GM23338 (cell line): ENCODE data around the gene CYP24A1. TPM values are rescaled to one million over a fixed set of nuclear protein-coding genes. Genes with fewer than 3 reads are reported as not detected.

Experiments
- ATAC-seq: fragments of 200-7000 bp; cut with Tn5 transposase; 3 replicates; pipeline ENCODE4 v1.9.1; 2020
- DNase-seq: peaks from one replicate; pipeline ENCODE4 v3.0.0-alpha.2; 2015; ENCODE audit warnings: low spot score
- H2AFZ ChIP-seq: fragments of 200-600 bp; sonication (generic); 2 replicates; pipeline ENCODE4 v1.8.0; 2016; ENCODE audit warnings: antibody characterized with exemption, mild to moderate bottlenecking, moderate library complexity
- H3F3A ChIP-seq: fragments of 200-600 bp; sonication (generic); replicated peaks from 2 replicates; pipeline ENCODE4 v1.8.0; 2017; ENCODE audit warnings: antibody characterized with exemption, mixed run types, low read depth
- H3K27ac ChIP-seq: fragments of 200-600 bp; sonication (generic); 2 replicates; pipeline ENCODE4 v1.6.1; 2016; ENCODE audit warnings: low read depth
- H3K27me3 ChIP-seq: fragments of 200-600 bp; sonication (generic); 2 replicates; pipeline ENCODE4 v1.8.0; 2016; ENCODE audit warnings: mild to moderate bottlenecking, mixed run types, moderate library complexity; ENCODE audit not compliant: insufficient read depth
- H3K36me3 ChIP-seq: fragments of 200-600 bp; sonication (generic); 2 replicates; pipeline ENCODE4 v1.8.0; 2016; ENCODE audit warnings: mild to moderate bottlenecking; ENCODE audit not compliant: insufficient read depth
- H3K4me1 ChIP-seq: fragments of 200-600 bp; sonication (generic); 2 replicates; pipeline ENCODE4 v1.8.0; 2016; ENCODE audit warnings: mild to moderate bottlenecking, moderate library complexity; ENCODE audit not compliant: insufficient read depth
- H3K4me2 ChIP-seq: fragments of 200-600 bp; sonication (generic); 2 replicates; pipeline ENCODE4 v1.7.1; 2017; ENCODE audit warnings: mixed run types
- H3K4me3 ChIP-seq: fragments of 200-600 bp; sonication (generic); 2 replicates; pipeline ENCODE4 v1.6.1; 2016; ENCODE audit warnings: mixed run types
- H3K79me2 ChIP-seq: fragments of 200-600 bp; sonication (generic); replicated peaks from 2 replicates; pipeline ENCODE4 v1.8.0; 2017; ENCODE audit warnings: mild to moderate bottlenecking; ENCODE audit not compliant: insufficient read depth
- H3K9me2 ChIP-seq: fragments of 200-600 bp; sonication (generic); 2 replicates; pipeline ENCODE4 v1.8.0; 2017; ENCODE audit not compliant: insufficient read depth
- H4K20me1 ChIP-seq: fragments of 200-600 bp; sonication (generic); replicated peaks from 2 replicates; pipeline ENCODE4 v1.8.0; 2017; ENCODE audit warnings: mild to moderate bottlenecking; ENCODE audit not compliant: insufficient read depth
- H3K27ac Mint-ChIP-seq: 2 replicates; pipeline ENCODE4 v1.8.0; 2020; ENCODE audit warnings: inconsistent platforms, mild to moderate bottlenecking, moderate library complexity, mixed read lengths
- H3K27me3 Mint-ChIP-seq: 3 replicates; pipeline ENCODE4 v1.8.0; 2022; ENCODE audit warnings: low read depth, mild to moderate bottlenecking, moderate library complexity, mixed read lengths, inconsistent platforms; ENCODE audit not compliant: insufficient read depth, poor library complexity
- H3K36me3 Mint-ChIP-seq: 3 replicates; pipeline ENCODE4 v1.8.0; 2021; ENCODE audit warnings: low read depth, mild to moderate bottlenecking, inconsistent platforms, moderate library complexity, mixed read lengths
- H3K4me1 Mint-ChIP-seq: 3 replicates; pipeline ENCODE4 v1.8.0; 2020; ENCODE audit warnings: mild to moderate bottlenecking, inconsistent platforms, mixed read lengths
- H3K4me3 Mint-ChIP-seq: 3 replicates; pipeline ENCODE4 v1.8.0; 2021; ENCODE audit warnings: moderate library complexity, mild to moderate bottlenecking, inconsistent platforms, mixed read lengths
- H3K9me3 Mint-ChIP-seq: 3 replicates; pipeline ENCODE4 v1.8.0; 2020; ENCODE audit warnings: moderate library complexity, mild to moderate bottlenecking, inconsistent platforms, mixed read lengths
- CREB1 ChIP-seq: fragments of 250-450 bp; sonication (Bioruptor Pico); IDR thresholded peaks from 2 replicates; pipeline ENCODE4 v1.5.0; 2020; ENCODE audit warnings: low read depth, mild to moderate bottlenecking, moderate library complexity
- CTCF ChIP-seq, 2 experiments: fragments of 200-600 bp in 1 of 2; sonication (generic) in 1 of 2; conservative IDR thresholded peaks; 2 replicates each; pipeline versions ENCODE4 v1.5.1 to v1.6.1; 2016 to 2017; ENCODE audit warnings: antibody characterized with exemption in 2 of 2, low read depth in 2 of 2, mild to moderate bottlenecking in 2 of 2, moderate library complexity in 1 of 2
- ETS1 ChIP-seq: IDR thresholded peaks from 2 replicates; pipeline ENCODE4 v1.6.1; 2016; ENCODE audit warnings: antibody characterized with exemption
- EZH2 ChIP-seq: fragments of 200-600 bp; sonication (generic); IDR thresholded peaks from one replicate; pipeline ENCODE4 v1.8.0; 2017; ENCODE audit warnings: antibody characterized with exemption, mild to moderate bottlenecking, low read depth; ENCODE audit not compliant: unreplicated experiment
- JUNB ChIP-seq: IDR thresholded peaks from one replicate; pipeline ENCODE4 v1.6.1; 2016; ENCODE audit warnings: antibody characterized with exemption; ENCODE audit not compliant: unreplicated experiment
- POLR2AphosphoS5 ChIP-seq: IDR thresholded peaks from 2 replicates; pipeline ENCODE4 v1.6.1; 2016; ENCODE audit warnings: antibody characterized with exemption, low read depth
- REST ChIP-seq: IDR thresholded peaks from one replicate; pipeline ENCODE4 v1.6.1; 2018; ENCODE audit warnings: antibody characterized with exemption; ENCODE audit not compliant: unreplicated experiment
- STAT1 ChIP-seq: IDR thresholded peaks from one replicate; pipeline ENCODE4 v1.6.1; 2016; ENCODE audit warnings: antibody characterized with exemption; ENCODE audit not compliant: unreplicated experiment
- ZNF114 ChIP-seq: fragments of 250-450 bp; sonication (Bioruptor Pico); IDR thresholded peaks from 2 replicates; pipeline ENCODE4 v1.5.0; 2020; ENCODE audit warnings: mild to moderate bottlenecking, moderate library complexity
- polyA plus RNA-seq: library from polyadenylated mRNA; unstranded; fragments of >200 nt; fragmentation: Nextera tagmentation; extraction: Ambion mirVana; gene quantifications from 2 replicates; pipeline ENCODE4 v1.2.1, GENCODE V29; 2016
- total RNA-seq: library from RNA; depleted of rRNA; stranded (reverse); fragments of >200 nt; shearing (Covaris generic); gene quantifications from 2 replicates; pipeline ENCODE4 v1.2.3, GENCODE V29; 2014

Gene CYP24A1
- total and polyA plus RNA-seq, 2 experiments from 2014 or later: 0.10 TPM; not detected in 1

- TF ChIP-seq EZH2: no peak
- no peak for TF ChIP-seq STAT1
- TF ChIP-seq JUNB: no peak
- TF ChIP-seq REST: no peak
These were observed 57.1 kb downstream of the CYP24A1 start (continued) for GRCh38 chr20:54116550-54117235.

- Mint-ChIP-seq H3K4me1 (peaks cover 9% of the 10 kb centered on the region; the same call in 1 of the 3 replicates), H3K36me3 (no peaks in the 10 kb centered on the region), H3K9me3 (no peaks in the 10 kb centered on the region; the same call in 2 of the 3 replicates), H3K4me3 (no peak overlapping the region), H3K27ac (no peak overlapping the region), H3K27me3 (peaks cover 4% of the 10 kb centered on the region)
- no peak overlapping the region for H2AFZ ChIP-seq
- no peaks in the 10 kb centered on the region for H3K79me2 ChIP-seq
- H3K27me3 ChIP-seq: no peaks in the 10 kb centered on the region
- ATAC-seq (no peak), DNase-seq (no peak)
- H3K9me2 ChIP-seq: no peaks in the 10 kb centered on the region
- no peak overlapping the region for H3K4me2 ChIP-seq
- no peak for TF ChIP-seq POLR2AphosphoS5
- no peak for TF ChIP-seq CREB1 (CRISPR knock-in tag)
- TF ChIP-seq ETS1: no peak
- no peak for TF ChIP-seq ZNF114
- no peak for TF ChIP-seq JUNB
- TF ChIP-seq CTCF (conservative IDR thresholded peaks at IDR 0.05; ENCODE audit: low read depth in 2 of 2): no peak
- H3K27ac ChIP-seq: no peak overlapping the region
- no peaks in the 10 kb centered on the region for H4K20me1 ChIP-seq
- H3K4me3 ChIP-seq: no peak overlapping the region
- H3K4me1 ChIP-seq: 0 out of 2 replicates have a peak, but pooled peaks cover 6% of the 10 kb centered on the region
- H3F3A ChIP-seq: no peaks in the 10 kb centered on the region
- no peaks in the 10 kb centered on the region for H3K36me3 ChIP-seq
These were observed 58.5 kb downstream of the CYP24A1 start for GRCh38 chr20:54115172-54115854.
